HEK293 (cell line): ENCODE data around the gene ABHD16A.

Experiments used
- GFI1B ChIP-seq: fragments of 450-650 bp; formaldehyde crosslinking; IDR thresholded peaks from 2 replicates; pipeline ENCODE4 v1.5.1; 2016; ENCODE audit warnings: missing biosample characterization, missing genetic modification characterization
- HOXA7 ChIP-seq: sonication (generic); formaldehyde crosslinking; IDR thresholded peaks from 2 replicates; pipeline ENCODE4 v1.8.1; 2022; ENCODE audit warnings: missing genetic modification reagents, borderline replicate concordance
- KLF16 ChIP-seq: fragments of 450-650 bp; formaldehyde crosslinking; IDR thresholded peaks from 2 replicates; pipeline ENCODE4 v1.5.1; 2017; ENCODE audit warnings: missing biosample characterization, missing genetic modification characterization
- OSR2 ChIP-seq: fragments of 450-650 bp; formaldehyde crosslinking; IDR thresholded peaks from 2 replicates; pipeline ENCODE4 v1.5.1; 2016; ENCODE audit warnings: missing biosample characterization, missing genetic modification characterization
- OVOL3 ChIP-seq: fragments of 450-650 bp; formaldehyde crosslinking; IDR thresholded peaks from 2 replicates; pipeline ENCODE4 v1.5.1; 2016; ENCODE audit warnings: missing biosample characterization, missing genetic modification characterization
- SCRT1 ChIP-seq: fragments of 450-650 bp; formaldehyde crosslinking; IDR thresholded peaks from 2 replicates; pipeline ENCODE4 v1.5.1; 2016; ENCODE audit warnings: missing biosample characterization, missing genetic modification characterization, borderline replicate concordance
- YY2 ChIP-seq: fragments of 450-650 bp; formaldehyde crosslinking; IDR thresholded peaks from 2 replicates; pipeline ENCODE4 v1.5.1; 2016; ENCODE audit warnings: missing biosample characterization, missing genetic modification characterization
- ZFP41 ChIP-seq: fragments of 450-650 bp; formaldehyde crosslinking; IDR thresholded peaks from 2 replicates; pipeline ENCODE4 v1.5.1; 2016; ENCODE audit warnings: missing biosample characterization, missing genetic modification characterization, borderline replicate concordance
- ZNF132 ChIP-seq: fragments of 450-650 bp; formaldehyde crosslinking; IDR thresholded peaks from 2 replicates; pipeline ENCODE4 v1.5.1; 2017; ENCODE audit warnings: missing biosample characterization, missing genetic modification characterization, borderline replicate concordance
- ZNF16 ChIP-seq: fragments of 450-650 bp; formaldehyde crosslinking; IDR thresholded peaks from 2 replicates; pipeline ENCODE4 v1.5.1; 2016; ENCODE audit warnings: low read depth, missing biosample characterization, missing genetic modification characterization
- ZNF174 ChIP-seq: fragments of 450-650 bp; formaldehyde crosslinking; IDR thresholded peaks from 2 replicates; pipeline ENCODE4 v1.5.0; 2017; ENCODE audit warnings: missing biosample characterization, mild to moderate bottlenecking, missing genetic modification characterization
- ZNF184 ChIP-seq: fragments of 450-650 bp; IDR thresholded peaks from 2 replicates; pipeline ENCODE4 v1.5.1; 2018; ENCODE audit warnings: missing biosample characterization, mild to moderate bottlenecking, missing genetic modification characterization
- ZNF350 ChIP-seq: fragments of 450-650 bp; formaldehyde crosslinking; IDR thresholded peaks from 2 replicates; pipeline ENCODE4 v1.5.0; 2017; ENCODE audit warnings: missing biosample characterization, mild to moderate bottlenecking, missing genetic modification characterization
- ZNF37A ChIP-seq: fragments of 450-650 bp; IDR thresholded peaks from 2 replicates; pipeline ENCODE4 v1.5.1; 2018; ENCODE audit warnings: missing biosample characterization, missing genetic modification characterization
- ZNF433 ChIP-seq: fragments of 450-650 bp; formaldehyde crosslinking; IDR thresholded peaks from 2 replicates; pipeline ENCODE4 v1.5.1; 2016; ENCODE audit warnings: missing biosample characterization, missing genetic modification characterization, low read depth
- ZNF544 ChIP-seq: fragments of 450-650 bp; formaldehyde crosslinking; IDR thresholded peaks from 2 replicates; pipeline ENCODE4 v1.5.0; 2017; ENCODE audit warnings: missing biosample characterization, missing genetic modification characterization
- ZNF548 ChIP-seq: fragments of 450-650 bp; formaldehyde crosslinking; IDR thresholded peaks from 2 replicates; pipeline ENCODE4 v1.5.1; 2016; ENCODE audit warnings: missing biosample characterization, missing genetic modification characterization
- ZNF571 ChIP-seq: fragments of 450-650 bp; formaldehyde crosslinking; IDR thresholded peaks from 2 replicates; pipeline ENCODE4 v1.5.0; 2017; ENCODE audit warnings: missing biosample characterization, missing genetic modification characterization
- ZNF600 ChIP-seq: fragments of 450-650 bp; formaldehyde crosslinking; IDR thresholded peaks from 2 replicates; pipeline ENCODE4 v1.5.1; 2016; ENCODE audit warnings: missing biosample characterization, missing genetic modification characterization
- ZNF623 ChIP-seq: fragments of 450-650 bp; formaldehyde crosslinking; IDR thresholded peaks from 2 replicates; pipeline ENCODE4 v1.5.1; 2016; ENCODE audit warnings: missing biosample characterization, missing genetic modification characterization
- ZNF629 ChIP-seq: fragments of 450-650 bp; formaldehyde crosslinking; IDR thresholded peaks from 2 replicates; pipeline ENCODE4 v1.5.1; 2017; ENCODE audit warnings: missing biosample characterization, missing genetic modification characterization
- ZNF654 ChIP-seq: fragments of 450-650 bp; formaldehyde crosslinking; IDR thresholded peaks from 2 replicates; pipeline ENCODE4 v1.5.1; 2016; ENCODE audit warnings: low read depth, missing biosample characterization, missing genetic modification characterization
- ZNF658 ChIP-seq: fragments of 450-650 bp; formaldehyde crosslinking; IDR thresholded peaks from 2 replicates; pipeline ENCODE4; 2016; ENCODE audit warnings: missing biosample characterization, missing genetic modification characterization
- ZNF707 ChIP-seq: fragments of 450-650 bp; formaldehyde crosslinking; IDR thresholded peaks from 2 replicates; pipeline ENCODE4 v1.5.1; 2016; ENCODE audit warnings: missing biosample characterization, missing genetic modification characterization
- ZNF776 ChIP-seq: fragments of 450-650 bp; formaldehyde crosslinking; IDR thresholded peaks from 2 replicates; pipeline ENCODE4 v1.5.0; 2017; ENCODE audit warnings: missing biosample characterization, missing genetic modification characterization, borderline replicate concordance
- ZNF777 ChIP-seq: fragments of 450-650 bp; formaldehyde crosslinking; IDR thresholded peaks from 2 replicates; pipeline ENCODE4 v1.5.1; 2017; ENCODE audit warnings: missing biosample characterization, missing genetic modification characterization, borderline replicate concordance
- TF ChIP-seq, protein P1 (sequence below): fragments of 450-650 bp; formaldehyde crosslinking; IDR thresholded peaks from 2 replicates; pipeline ENCODE4 v1.5.1; 2016; ENCODE audit warnings: missing biosample characterization, missing genetic modification characterization, borderline replicate concordance
- TF ChIP-seq, protein P2 (sequence below): fragments of 450-650 bp; formaldehyde crosslinking; IDR thresholded peaks from 2 replicates; pipeline ENCODE4 v1.5.1; 2016; ENCODE audit warnings: missing biosample characterization, missing genetic modification characterization
- TF ChIP-seq, protein P3 (sequence below): fragments of 450-650 bp; formaldehyde crosslinking; IDR thresholded peaks from 2 replicates; pipeline ENCODE4 v1.5.1; 2017; ENCODE audit warnings: missing biosample characterization, missing genetic modification characterization
- TF ChIP-seq, protein P4 (sequence below): fragments of 450-650 bp; formaldehyde crosslinking; IDR thresholded peaks from 2 replicates; pipeline ENCODE4 v1.5.1; 2017; ENCODE audit warnings: missing biosample characterization, missing genetic modification characterization

The ABHD16A gene

DNA sequence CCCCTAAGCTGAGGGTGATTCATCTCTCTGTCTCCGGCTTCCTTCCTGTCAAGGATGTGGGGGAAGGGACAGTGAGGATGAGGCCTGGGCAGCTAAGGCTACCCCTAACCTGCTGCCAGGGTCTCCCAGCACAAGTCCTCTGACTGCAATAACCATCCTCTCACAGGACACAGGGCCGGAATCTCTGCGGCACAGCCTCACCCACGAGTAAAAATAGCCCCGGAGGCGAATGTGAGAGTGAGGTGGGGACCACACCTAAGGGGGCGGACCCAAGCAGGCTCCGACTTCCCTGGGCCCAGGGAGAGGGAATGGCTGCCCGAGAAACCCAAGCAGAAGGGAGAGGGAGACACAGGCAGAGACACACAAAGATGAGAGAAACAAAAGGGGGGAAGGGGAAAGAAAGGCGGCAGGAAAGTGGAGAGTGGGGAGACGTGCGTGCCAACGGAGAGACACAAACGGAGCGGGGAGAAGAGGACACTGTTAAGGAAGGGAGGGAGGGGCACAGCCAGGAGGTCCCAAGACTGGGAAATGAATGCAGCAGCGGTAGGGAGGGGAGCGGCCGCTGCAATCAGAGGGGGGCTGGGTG is 31.8 kb upstream of the ABHD16A start (continued):
- TF ChIP-seq, protein P1, sequence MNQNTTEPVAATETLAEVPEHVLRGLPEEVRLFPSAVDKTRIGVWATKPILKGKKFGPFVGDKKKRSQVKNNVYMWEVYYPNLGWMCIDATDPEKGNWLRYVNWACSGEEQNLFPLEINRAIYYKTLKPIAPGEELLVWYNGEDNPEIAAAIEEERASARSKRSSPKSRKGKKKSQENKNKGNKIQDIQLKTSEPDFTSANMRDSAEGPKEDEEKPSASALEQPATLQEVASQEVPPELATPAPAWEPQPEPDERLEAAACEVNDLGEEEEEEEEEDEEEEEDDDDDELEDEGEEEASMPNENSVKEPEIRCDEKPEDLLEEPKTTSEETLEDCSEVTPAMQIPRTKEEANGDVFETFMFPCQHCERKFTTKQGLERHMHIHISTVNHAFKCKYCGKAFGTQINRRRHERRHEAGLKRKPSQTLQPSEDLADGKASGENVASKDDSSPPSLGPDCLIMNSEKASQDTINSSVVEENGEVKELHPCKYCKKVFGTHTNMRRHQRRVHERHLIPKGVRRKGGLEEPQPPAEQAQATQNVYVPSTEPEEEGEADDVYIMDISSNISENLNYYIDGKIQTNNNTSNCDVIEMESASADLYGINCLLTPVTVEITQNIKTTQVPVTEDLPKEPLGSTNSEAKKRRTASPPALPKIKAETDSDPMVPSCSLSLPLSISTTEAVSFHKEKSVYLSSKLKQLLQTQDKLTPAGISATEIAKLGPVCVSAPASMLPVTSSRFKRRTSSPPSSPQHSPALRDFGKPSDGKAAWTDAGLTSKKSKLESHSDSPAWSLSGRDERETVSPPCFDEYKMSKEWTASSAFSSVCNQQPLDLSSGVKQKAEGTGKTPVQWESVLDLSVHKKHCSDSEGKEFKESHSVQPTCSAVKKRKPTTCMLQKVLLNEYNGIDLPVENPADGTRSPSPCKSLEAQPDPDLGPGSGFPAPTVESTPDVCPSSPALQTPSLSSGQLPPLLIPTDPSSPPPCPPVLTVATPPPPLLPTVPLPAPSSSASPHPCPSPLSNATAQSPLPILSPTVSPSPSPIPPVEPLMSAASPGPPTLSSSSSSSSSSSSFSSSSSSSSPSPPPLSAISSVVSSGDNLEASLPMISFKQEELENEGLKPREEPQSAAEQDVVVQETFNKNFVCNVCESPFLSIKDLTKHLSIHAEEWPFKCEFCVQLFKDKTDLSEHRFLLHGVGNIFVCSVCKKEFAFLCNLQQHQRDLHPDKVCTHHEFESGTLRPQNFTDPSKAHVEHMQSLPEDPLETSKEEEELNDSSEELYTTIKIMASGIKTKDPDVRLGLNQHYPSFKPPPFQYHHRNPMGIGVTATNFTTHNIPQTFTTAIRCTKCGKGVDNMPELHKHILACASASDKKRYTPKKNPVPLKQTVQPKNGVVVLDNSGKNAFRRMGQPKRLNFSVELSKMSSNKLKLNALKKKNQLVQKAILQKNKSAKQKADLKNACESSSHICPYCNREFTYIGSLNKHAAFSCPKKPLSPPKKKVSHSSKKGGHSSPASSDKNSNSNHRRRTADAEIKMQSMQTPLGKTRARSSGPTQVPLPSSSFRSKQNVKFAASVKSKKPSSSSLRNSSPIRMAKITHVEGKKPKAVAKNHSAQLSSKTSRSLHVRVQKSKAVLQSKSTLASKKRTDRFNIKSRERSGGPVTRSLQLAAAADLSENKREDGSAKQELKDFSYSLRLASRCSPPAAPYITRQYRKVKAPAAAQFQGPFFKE (tag by site-specific recombination): no peak
- TF ChIP-seq OSR2 (tag by site-specific recombination) (no peak), ZNF548 (tag by site-specific recombination) (no peak), SCRT1 (tag by site-specific recombination) (no peak), ZNF350 (tag by site-specific recombination) (no peak), ZNF132 (tag by site-specific recombination) (no peak), ZNF629 (peak; percentile 87), ZNF544 (no peak), GFI1B (tag by site-specific recombination) (no peak), ZNF658 (tag by site-specific recombination) (no peak), ZNF707 (tag by site-specific recombination) (no peak), ZNF433 (no peak), ZFP41 (no peak), ZNF776 (tag by site-specific recombination) (no peak), ZNF623 (no peak), ZNF16 (tag by site-specific recombination) (no peak), ZNF654 (tag by site-specific recombination) (no peak), YY2 (tag by site-specific recombination) (no peak), ZNF37A (tag by site-specific recombination) (no peak), KLF16 (tag by site-specific recombination) (peak; percentile 69; the same call in 1 of the 2 replicates), ZNF777 (no peak), ZNF600 (peak; percentile 88), OVOL3 (tag by site-specific recombination) (no peak), ZNF184 (tag by site-specific recombination) (no peak), ZNF571 (tag by site-specific recombination) (no peak), HOXA7 (CRISPR knock-in tag) (no peak), ZNF174 (tag by site-specific recombination) (no peak)
- TF ChIP-seq, protein P2, sequence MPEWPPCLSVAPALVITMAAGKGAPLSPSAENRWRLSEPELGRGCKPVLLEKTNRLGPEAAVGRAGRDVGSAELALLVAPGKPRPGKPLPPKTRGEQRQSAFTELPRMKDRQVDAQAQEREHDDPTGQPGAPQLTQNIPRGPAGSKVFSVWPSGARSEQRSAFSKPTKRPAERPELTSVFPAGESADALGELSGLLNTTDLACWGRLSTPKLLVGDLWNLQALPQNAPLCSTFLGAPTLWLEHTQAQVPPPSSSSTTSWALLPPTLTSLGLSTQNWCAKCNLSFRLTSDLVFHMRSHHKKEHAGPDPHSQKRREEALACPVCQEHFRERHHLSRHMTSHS (tag by site-specific recombination): no peak
- TF ChIP-seq, protein P3, sequence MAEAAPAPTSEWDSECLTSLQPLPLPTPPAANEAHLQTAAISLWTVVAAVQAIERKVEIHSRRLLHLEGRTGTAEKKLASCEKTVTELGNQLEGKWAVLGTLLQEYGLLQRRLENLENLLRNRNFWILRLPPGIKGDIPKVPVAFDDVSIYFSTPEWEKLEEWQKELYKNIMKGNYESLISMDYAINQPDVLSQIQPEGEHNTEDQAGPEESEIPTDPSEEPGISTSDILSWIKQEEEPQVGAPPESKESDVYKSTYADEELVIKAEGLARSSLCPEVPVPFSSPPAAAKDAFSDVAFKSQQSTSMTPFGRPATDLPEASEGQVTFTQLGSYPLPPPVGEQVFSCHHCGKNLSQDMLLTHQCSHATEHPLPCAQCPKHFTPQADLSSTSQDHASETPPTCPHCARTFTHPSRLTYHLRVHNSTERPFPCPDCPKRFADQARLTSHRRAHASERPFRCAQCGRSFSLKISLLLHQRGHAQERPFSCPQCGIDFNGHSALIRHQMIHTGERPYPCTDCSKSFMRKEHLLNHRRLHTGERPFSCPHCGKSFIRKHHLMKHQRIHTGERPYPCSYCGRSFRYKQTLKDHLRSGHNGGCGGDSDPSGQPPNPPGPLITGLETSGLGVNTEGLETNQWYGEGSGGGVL (tag by site-specific recombination): peak; percentile 80
- TF ChIP-seq, protein P4, sequence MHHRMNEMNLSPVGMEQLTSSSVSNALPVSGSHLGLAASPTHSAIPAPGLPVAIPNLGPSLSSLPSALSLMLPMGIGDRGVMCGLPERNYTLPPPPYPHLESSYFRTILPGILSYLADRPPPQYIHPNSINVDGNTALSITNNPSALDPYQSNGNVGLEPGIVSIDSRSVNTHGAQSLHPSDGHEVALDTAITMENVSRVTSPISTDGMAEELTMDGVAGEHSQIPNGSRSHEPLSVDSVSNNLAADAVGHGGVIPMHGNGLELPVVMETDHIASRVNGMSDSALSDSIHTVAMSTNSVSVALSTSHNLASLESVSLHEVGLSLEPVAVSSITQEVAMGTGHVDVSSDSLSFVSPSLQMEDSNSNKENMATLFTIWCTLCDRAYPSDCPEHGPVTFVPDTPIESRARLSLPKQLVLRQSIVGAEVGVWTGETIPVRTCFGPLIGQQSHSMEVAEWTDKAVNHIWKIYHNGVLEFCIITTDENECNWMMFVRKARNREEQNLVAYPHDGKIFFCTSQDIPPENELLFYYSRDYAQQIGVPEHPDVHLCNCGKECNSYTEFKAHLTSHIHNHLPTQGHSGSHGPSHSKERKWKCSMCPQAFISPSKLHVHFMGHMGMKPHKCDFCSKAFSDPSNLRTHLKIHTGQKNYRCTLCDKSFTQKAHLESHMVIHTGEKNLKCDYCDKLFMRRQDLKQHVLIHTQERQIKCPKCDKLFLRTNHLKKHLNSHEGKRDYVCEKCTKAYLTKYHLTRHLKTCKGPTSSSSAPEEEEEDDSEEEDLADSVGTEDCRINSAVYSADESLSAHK: no peak
